Endothelial cell (in vitro differentiated cells): ENCODE data around the gene RMDN3. TPM values are rescaled to one million over a fixed set of nuclear protein-coding genes. Genes with fewer than 3 reads are reported as not detected.

Experiments used
- DNase-seq: peaks from one replicate; pipeline ENCODE4 v3.0.0; 2021; ENCODE audit warnings: low spot score
- H3K27ac Mint-ChIP-seq: one replicate; pipeline ENCODE4 v1.8.0; 2021; ENCODE audit warnings: mixed read lengths, inconsistent platforms; ENCODE audit not compliant: unreplicated experiment
- H3K27me3 Mint-ChIP-seq: one replicate; pipeline ENCODE4 v1.8.0; 2021; ENCODE audit warnings: mild to moderate bottlenecking, moderate library complexity, mixed read lengths, inconsistent platforms; ENCODE audit not compliant: unreplicated experiment
- H3K36me3 Mint-ChIP-seq: one replicate; pipeline ENCODE4 v1.8.0; 2021; ENCODE audit warnings: mild to moderate bottlenecking, low read depth, mixed read lengths, inconsistent platforms; ENCODE audit not compliant: unreplicated experiment
- H3K4me1 Mint-ChIP-seq: one replicate; pipeline ENCODE4 v1.8.0; 2021; ENCODE audit warnings: mild to moderate bottlenecking, mixed read lengths, inconsistent platforms; ENCODE audit not compliant: unreplicated experiment
- H3K4me3 Mint-ChIP-seq: one replicate; pipeline ENCODE4 v1.8.0; 2021; ENCODE audit warnings: mild to moderate bottlenecking, mixed read lengths, inconsistent platforms; ENCODE audit not compliant: unreplicated experiment
- H3K9me3 Mint-ChIP-seq: one replicate; pipeline ENCODE4 v1.8.0; 2021; ENCODE audit warnings: mixed read lengths, inconsistent platforms; ENCODE audit not compliant: unreplicated experiment
- total RNA-seq: library from RNA; stranded (reverse); fragmentation: NEBNext Ultra II Directional; extraction: Animal tissue kit (Norgen Biotek cat#: 25700); gene quantifications from one replicate; pipeline ENCODE4 v1.2.1, GENCODE V29; 2021; ENCODE audit not compliant: unreplicated experiment
- TF ChIP-seq, protein P1 (sequence below): fragments of 200-600 bp; sonication (generic); IDR thresholded peaks from one replicate; pipeline ENCODE4 v1.5.0; 2021; ENCODE audit warnings: antibody characterized with exemption; ENCODE audit not compliant: unreplicated experiment

Gene RMDN3
- total RNA-seq, 1 donor from 2014 or later: 34.4 TPM

DNA sequence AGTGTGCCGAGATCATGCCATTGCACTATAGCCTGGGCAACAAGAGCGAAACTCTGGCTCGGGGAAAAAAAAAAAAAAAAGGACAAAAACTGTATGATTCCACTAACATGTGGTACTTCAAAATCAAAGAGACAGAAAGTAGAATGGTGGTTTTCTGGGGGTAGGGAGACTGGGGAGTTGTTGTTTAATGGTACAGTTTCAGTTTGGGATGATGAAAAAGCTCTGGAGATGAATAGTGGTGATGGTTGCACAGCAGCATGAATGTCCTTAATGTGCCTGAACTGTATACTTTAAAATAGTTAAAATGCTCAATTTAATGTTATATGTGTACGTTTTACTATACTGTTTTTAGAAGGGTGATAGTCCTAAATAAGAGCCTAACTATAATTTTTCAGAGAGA lies 32.7 kb downstream of the RMDN3 start:
- no peak for DNase-seq
- no peaks in the 10 kb centered on the region for H3K9me3 Mint-ChIP-seq
- no peaks in the 10 kb centered on the region for H3K27me3 Mint-ChIP-seq
- no peak overlapping the region for H3K27ac Mint-ChIP-seq
- TF ChIP-seq, protein P1, sequence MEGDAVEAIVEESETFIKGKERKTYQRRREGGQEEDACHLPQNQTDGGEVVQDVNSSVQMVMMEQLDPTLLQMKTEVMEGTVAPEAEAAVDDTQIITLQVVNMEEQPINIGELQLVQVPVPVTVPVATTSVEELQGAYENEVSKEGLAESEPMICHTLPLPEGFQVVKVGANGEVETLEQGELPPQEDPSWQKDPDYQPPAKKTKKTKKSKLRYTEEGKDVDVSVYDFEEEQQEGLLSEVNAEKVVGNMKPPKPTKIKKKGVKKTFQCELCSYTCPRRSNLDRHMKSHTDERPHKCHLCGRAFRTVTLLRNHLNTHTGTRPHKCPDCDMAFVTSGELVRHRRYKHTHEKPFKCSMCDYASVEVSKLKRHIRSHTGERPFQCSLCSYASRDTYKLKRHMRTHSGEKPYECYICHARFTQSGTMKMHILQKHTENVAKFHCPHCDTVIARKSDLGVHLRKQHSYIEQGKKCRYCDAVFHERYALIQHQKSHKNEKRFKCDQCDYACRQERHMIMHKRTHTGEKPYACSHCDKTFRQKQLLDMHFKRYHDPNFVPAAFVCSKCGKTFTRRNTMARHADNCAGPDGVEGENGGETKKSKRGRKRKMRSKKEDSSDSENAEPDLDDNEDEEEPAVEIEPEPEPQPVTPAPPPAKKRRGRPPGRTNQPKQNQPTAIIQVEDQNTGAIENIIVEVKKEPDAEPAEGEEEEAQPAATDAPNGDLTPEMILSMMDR: no peak
- no peaks in the 10 kb centered on the region for H3K36me3 Mint-ChIP-seq
- H3K4me3 Mint-ChIP-seq: no peak overlapping the region
- no peaks in the 10 kb centered on the region for H3K4me1 Mint-ChIP-seq

DNA sequence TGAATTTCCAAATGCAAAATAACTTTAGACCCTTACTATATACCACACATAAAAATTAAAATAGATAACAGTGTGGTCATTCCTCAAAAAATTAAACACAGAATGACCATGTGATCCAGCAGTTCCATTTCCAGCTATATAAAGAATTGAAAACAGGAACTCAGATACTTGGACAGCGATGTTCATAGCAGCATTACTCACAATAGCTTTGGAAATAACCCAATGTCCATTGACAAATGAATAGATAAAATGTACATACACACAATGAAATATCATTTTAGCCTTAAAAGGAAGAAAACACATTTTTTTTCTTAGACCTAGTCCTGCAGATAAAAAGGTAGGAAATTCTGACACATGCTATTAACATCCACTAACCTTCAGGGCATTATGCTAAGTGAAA lies 33.4 kb downstream of the RMDN3 start:
- no peak overlapping the region for H3K27ac Mint-ChIP-seq
- no peak for DNase-seq
- TF ChIP-seq, protein P1: no peak
- no peaks in the 10 kb centered on the region for H3K27me3 Mint-ChIP-seq
- H3K4me1 Mint-ChIP-seq: no peaks in the 10 kb centered on the region
- H3K4me3 Mint-ChIP-seq: no peak overlapping the region
- no peaks in the 10 kb centered on the region for H3K9me3 Mint-ChIP-seq
- no peaks in the 10 kb centered on the region for H3K36me3 Mint-ChIP-seq

DNA sequence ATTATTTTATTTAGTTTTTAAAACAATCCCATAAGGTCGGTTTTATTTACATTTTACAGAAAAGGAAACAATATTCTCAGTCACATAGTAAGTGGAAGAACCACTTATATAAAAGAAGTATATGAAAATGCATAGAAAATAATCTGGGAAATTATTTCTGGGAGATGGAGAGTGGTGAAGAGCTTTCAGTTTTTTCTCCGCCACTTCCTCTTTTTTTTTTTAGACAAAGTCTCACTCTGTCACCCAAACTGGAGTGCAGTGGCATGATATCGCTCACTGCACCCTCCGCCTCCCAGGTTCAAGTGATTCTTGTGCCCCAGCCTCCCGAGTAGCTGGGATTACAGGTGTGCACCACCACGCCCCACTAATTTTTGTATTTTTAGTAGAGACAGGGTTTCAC lies 38.9 kb downstream of the RMDN3 start:
- H3K4me3 Mint-ChIP-seq: no peak overlapping the region
- no peaks in the 10 kb centered on the region for H3K27me3 Mint-ChIP-seq
- H3K9me3 Mint-ChIP-seq: no peaks in the 10 kb centered on the region
- TF ChIP-seq, protein P1: no peak
- H3K36me3 Mint-ChIP-seq: no peaks in the 10 kb centered on the region
- H3K27ac Mint-ChIP-seq: no peak overlapping the region
- H3K4me1 Mint-ChIP-seq: no peaks in the 10 kb centered on the region
- DNase-seq: no peak

DNA sequence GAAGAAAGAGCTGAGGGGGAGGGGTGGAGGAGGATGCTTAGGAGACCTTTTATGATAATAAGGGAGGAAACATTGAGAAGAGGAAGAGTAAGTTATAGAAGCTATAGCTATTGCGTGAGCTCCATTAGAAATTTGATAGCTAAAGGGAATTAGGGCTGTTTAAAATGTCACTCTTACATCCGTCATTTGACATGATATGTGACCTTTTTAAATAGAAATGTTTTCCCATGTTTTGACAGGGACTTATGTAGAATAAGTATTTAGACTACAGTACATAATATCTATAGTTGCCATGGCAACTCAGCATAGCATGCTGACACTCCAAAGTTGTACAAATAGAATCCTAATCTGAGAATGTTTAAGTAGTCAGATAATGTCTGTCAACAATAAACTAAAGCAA lies 40.9 kb downstream of the RMDN3 start:
- DNase-seq: no peak
- peaks cover 3% of the 10 kb centered on the region for H3K36me3 Mint-ChIP-seq
- TF ChIP-seq, protein P1: no peak
- H3K4me3 Mint-ChIP-seq: no peak overlapping the region
- H3K27me3 Mint-ChIP-seq: no peaks in the 10 kb centered on the region
- no peaks in the 10 kb centered on the region for H3K4me1 Mint-ChIP-seq
- no peaks in the 10 kb centered on the region for H3K9me3 Mint-ChIP-seq
- H3K27ac Mint-ChIP-seq: no peak overlapping the region

DNA sequence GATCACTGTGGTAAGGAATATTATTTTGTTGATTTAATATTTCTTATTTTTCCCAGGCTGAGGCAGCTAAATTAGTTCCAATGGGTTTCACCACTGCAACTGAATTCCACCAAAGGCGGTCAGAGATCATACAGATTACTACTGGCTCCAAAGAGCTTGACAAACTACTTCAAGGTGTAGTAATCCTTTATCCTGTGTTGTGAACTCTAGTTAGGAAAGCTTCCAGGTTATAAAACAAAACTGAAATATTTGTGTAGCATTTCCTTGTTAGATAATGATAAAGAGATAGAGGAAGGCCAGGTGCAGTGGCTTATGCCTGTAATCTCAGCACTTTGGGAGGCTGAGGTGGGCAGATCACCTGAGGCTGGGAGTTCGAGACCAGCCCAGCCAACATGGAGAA lies 48.9 kb downstream of the RMDN3 start:
- TF ChIP-seq, protein P1: no peak
- no peaks in the 10 kb centered on the region for H3K4me1 Mint-ChIP-seq
- no peaks in the 10 kb centered on the region for H3K9me3 Mint-ChIP-seq
- no peak for DNase-seq
- peaks cover 7% of the 10 kb centered on the region for H3K36me3 Mint-ChIP-seq
- no peaks in the 10 kb centered on the region for H3K27me3 Mint-ChIP-seq
- H3K4me3 Mint-ChIP-seq: no peak overlapping the region
- H3K27ac Mint-ChIP-seq: no peak overlapping the region
